ENCODE measurements around the gene SOS2.
A peak's percentile ranks its signal among the peaks of the same experiment; 100 is the strongest.

The SOS2 gene

DNA sequence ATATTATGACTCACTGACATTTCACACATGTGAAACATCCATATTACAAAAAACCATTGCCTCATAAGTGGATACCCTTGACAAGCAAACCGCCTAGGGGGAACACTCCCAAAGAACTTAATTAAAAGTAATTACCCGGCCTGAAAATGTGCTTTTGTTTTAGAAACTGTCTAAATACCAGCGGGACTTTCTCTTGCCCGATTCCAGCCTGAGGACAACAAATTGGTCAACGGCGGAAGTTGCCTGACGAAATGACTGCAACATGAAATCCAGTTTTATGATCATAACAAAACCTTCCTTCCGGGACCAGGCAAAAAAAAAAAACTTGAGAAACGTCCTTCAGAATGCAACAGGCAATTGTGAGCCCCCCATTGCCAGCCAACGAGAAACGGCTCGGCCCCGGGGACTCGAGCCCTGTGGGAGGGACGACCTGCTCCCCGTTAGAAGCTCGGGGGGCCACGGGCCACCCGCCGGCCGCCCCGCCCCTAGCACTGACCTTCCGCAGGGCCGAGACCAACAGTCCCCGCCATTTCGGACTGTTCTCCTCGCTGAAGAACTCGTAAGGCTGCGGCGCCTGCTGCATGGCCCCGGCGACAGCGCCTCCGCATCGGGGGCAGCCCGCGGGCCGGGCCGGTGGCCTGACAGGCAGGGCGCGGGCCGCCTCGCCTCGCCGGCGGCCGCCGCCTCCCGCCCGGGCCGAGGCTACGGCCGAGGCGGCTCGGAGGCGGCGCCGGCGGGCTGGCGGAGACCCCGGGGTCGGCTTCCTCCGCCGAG is 490 bp downstream of the SOS2 start:
- H2AFZ ChIP-seq (ENCODE audit: low read depth, low read length, severe bottlenecking), result peak overlapping the region; percentile 89
- no peaks in the 10 kb centered on the region for H3K36me3 ChIP-seq (ENCODE audit: low read length)
- H3K27me3 ChIP-seq (ENCODE audit: low read length), result no peaks in the 10 kb centered on the region
- no peaks in the 10 kb centered on the region; the same call in 1 of the 2 replicates for H4K20me1 ChIP-seq (ENCODE audit: low read depth, low read length)
- peak overlapping the region; percentile 80 for H3K9ac ChIP-seq (ENCODE audit: low read length)
- peak overlapping the region; percentile 66 for H3K27ac ChIP-seq (ENCODE audit: low read depth, low read length)
- no peaks in the 10 kb centered on the region for H3K9me2 ChIP-seq (replicated peaks; ENCODE audit: insufficient read depth, low read length)
- H3K79me2 ChIP-seq (ENCODE audit: insufficient read depth, low read length), result peaks cover 47% of the 10 kb centered on the region
- peak overlapping the region; percentile 81 for H3K4me3 ChIP-seq (ENCODE audit: insufficient read depth, low read length, poor library complexity, severe bottlenecking)
- TF ChIP-seq EZH2phosphoT487 (conservative IDR thresholded peaks at IDR 0.05; ENCODE audit: low read length), result no peak
- TF ChIP-seq, protein P1, sequence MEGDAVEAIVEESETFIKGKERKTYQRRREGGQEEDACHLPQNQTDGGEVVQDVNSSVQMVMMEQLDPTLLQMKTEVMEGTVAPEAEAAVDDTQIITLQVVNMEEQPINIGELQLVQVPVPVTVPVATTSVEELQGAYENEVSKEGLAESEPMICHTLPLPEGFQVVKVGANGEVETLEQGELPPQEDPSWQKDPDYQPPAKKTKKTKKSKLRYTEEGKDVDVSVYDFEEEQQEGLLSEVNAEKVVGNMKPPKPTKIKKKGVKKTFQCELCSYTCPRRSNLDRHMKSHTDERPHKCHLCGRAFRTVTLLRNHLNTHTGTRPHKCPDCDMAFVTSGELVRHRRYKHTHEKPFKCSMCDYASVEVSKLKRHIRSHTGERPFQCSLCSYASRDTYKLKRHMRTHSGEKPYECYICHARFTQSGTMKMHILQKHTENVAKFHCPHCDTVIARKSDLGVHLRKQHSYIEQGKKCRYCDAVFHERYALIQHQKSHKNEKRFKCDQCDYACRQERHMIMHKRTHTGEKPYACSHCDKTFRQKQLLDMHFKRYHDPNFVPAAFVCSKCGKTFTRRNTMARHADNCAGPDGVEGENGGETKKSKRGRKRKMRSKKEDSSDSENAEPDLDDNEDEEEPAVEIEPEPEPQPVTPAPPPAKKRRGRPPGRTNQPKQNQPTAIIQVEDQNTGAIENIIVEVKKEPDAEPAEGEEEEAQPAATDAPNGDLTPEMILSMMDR (IDR thresholded peaks at IDR 0.05; ENCODE audit: insufficient read depth, low read length, poor library complexity, severe bottlenecking), result no peak
- peak overlapping the region; percentile 87 for H3K4me2 ChIP-seq (ENCODE audit: low read depth, low read length, poor library complexity, severe bottlenecking)
- H3K9me3 ChIP-seq (ENCODE audit: insufficient read depth, low read length), result no peaks in the 10 kb centered on the region
- H3F3A ChIP-seq (ENCODE audit: insufficient read depth), result peaks cover 16% of the 10 kb centered on the region; the same call in 1 of the 2 replicates

DNA sequence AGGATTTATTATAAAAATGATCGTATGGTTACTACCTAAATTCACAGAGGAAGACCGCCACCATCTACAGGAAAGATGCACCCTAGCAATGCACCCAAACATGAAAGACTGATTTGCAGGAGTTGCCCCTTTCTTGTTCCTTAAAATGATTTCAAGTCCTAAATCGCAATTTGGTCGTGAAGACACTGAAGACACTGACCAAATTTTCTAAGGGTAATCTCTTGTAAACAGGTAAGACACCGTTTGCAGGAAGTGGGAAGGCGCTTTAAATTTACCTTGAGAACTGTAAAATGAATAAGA is 1.0 kb downstream of the SOS2 start:
- peak overlapping the region; percentile 89 for H2AFZ ChIP-seq (ENCODE audit: low read depth, low read length, severe bottlenecking)
- H3K79me2 ChIP-seq (ENCODE audit: insufficient read depth, low read length), result peaks cover 52% of the 10 kb centered on the region
- peak overlapping the region; percentile 83 for H3K4me2 ChIP-seq (ENCODE audit: low read depth, low read length, poor library complexity, severe bottlenecking)
- no peaks in the 10 kb centered on the region for H3K9me2 ChIP-seq (replicated peaks; ENCODE audit: insufficient read depth, low read length)
- H4K20me1 ChIP-seq (ENCODE audit: low read depth, low read length), result no peaks in the 10 kb centered on the region; the same call in 1 of the 2 replicates
- peak overlapping the region; percentile 80 for H3K9ac ChIP-seq (ENCODE audit: low read length)
- H3K27me3 ChIP-seq (ENCODE audit: low read length), result no peaks in the 10 kb centered on the region
- H3F3A ChIP-seq (ENCODE audit: insufficient read depth), result peaks cover 16% of the 10 kb centered on the region; the same call in 1 of the 2 replicates
- peak overlapping the region; percentile 66 for H3K27ac ChIP-seq (ENCODE audit: low read depth, low read length)
- no peaks in the 10 kb centered on the region for H3K36me3 ChIP-seq (ENCODE audit: low read length)
- peak overlapping the region; percentile 81 for H3K4me3 ChIP-seq (ENCODE audit: insufficient read depth, low read length, poor library complexity, severe bottlenecking)
- TF ChIP-seq EZH2phosphoT487 (conservative IDR thresholded peaks at IDR 0.05; ENCODE audit: low read length), result no peak
- TF ChIP-seq, protein P1 (IDR thresholded peaks at IDR 0.05; ENCODE audit: insufficient read depth, low read length, poor library complexity, severe bottlenecking), result no peak
- H3K9me3 ChIP-seq (ENCODE audit: insufficient read depth, low read length), result no peaks in the 10 kb centered on the region

DNA sequence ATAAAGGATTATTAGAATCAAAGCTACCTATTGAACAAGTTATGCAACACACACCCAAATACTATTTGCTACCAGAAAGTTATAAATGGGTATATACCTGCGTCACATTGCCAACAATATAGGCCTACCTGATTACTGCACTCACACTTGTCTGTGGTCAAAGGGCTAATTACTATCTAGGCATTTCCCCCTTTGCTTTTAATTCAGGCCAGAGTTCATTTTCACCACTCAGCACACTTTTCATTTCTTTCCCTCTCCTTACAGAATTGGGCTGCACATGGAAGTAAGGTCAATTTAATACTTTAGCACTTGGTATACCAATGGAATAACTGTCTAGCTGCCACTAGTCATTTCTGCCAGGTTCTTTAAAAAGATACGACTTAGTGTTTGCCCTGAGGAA is 1.7 kb downstream of the SOS2 start:
- no peaks in the 10 kb centered on the region for H3K9me3 ChIP-seq (ENCODE audit: insufficient read depth, low read length)
- H3K27me3 ChIP-seq (ENCODE audit: low read length), result no peaks in the 10 kb centered on the region
- TF ChIP-seq, protein P1 (IDR thresholded peaks at IDR 0.05; ENCODE audit: insufficient read depth, low read length, poor library complexity, severe bottlenecking), result no peak
- TF ChIP-seq EZH2phosphoT487 (conservative IDR thresholded peaks at IDR 0.05; ENCODE audit: low read length), result no peak
- no peaks in the 10 kb centered on the region for H3K36me3 ChIP-seq (ENCODE audit: low read length)
- H3K9me2 ChIP-seq (replicated peaks; ENCODE audit: insufficient read depth, low read length), result no peaks in the 10 kb centered on the region
- peak overlapping the region; percentile 80 for H3K9ac ChIP-seq (ENCODE audit: low read length)
- peaks cover 18% of the 10 kb centered on the region; the same call in 1 of the 2 replicates for H3F3A ChIP-seq (ENCODE audit: insufficient read depth)
- H3K27ac ChIP-seq (ENCODE audit: low read depth, low read length), result no peak overlapping the region
- H4K20me1 ChIP-seq (ENCODE audit: low read depth, low read length), result no peaks in the 10 kb centered on the region; the same call in 1 of the 2 replicates
- peak overlapping the region; percentile 81 for H3K4me3 ChIP-seq (ENCODE audit: insufficient read depth, low read length, poor library complexity, severe bottlenecking)
- H3K4me2 ChIP-seq (ENCODE audit: low read depth, low read length, poor library complexity, severe bottlenecking), result peak overlapping the region; percentile 83
- H3K79me2 ChIP-seq (ENCODE audit: insufficient read depth, low read length), result peaks cover 59% of the 10 kb centered on the region
- H2AFZ ChIP-seq (ENCODE audit: low read depth, low read length, severe bottlenecking), result no peak overlapping the region

All from SU-DHL-6 (cell line).